ENCODE measurements around the gene PHYKPL. TPM values are rescaled to one million over a fixed set of nuclear protein-coding genes. Genes with fewer than 3 reads are reported as not detected.

The PHYKPL gene
- 12.9 TPM for total RNA-seq

GRCh38 chr5:178232124-178232919 is at the start of gene PHYKPL:
Gene PHYKPL, minus strand, starts transcription at chr5:178232802. Its CDS starts 252 bp downstream, at chr5:178232550.
- DNase-seq, result peak; percentile 65

- no peak for DNase-seq
Observed at GRCh38 chr5:178282391-178282790, 49.8 kb upstream of the PHYKPL start.

GRCh38 chr5:178281331-178281730 is 48.7 kb upstream of the PHYKPL start:
- no peak for DNase-seq

- DNase-seq, result no peak
Observed at GRCh38 chr5:178280631-178281030, 48.0 kb upstream of the PHYKPL start.

- DNase-seq, result peak; percentile 74
Observed at GRCh38 chr5:178279723-178280438, 47.3 kb upstream of the PHYKPL start.

- no peak for DNase-seq
Observed at GRCh38 chr5:178279026-178279722, 46.6 kb upstream of the PHYKPL start.

GRCh38 chr5:178278358-178279023 is 45.9 kb upstream of the PHYKPL start:
- DNase-seq, result no peak

- DNase-seq, result no peak
Observed at GRCh38 chr5:178277866-178278265, 45.3 kb upstream of the PHYKPL start.

- no peak for DNase-seq
Observed at GRCh38 chr5:178277346-178277745, 44.7 kb upstream of the PHYKPL start.

- no peak for DNase-seq
Observed at GRCh38 chr5:178274781-178275537, 42.4 kb upstream of the PHYKPL start.

- DNase-seq, result no peak
Observed at GRCh38 chr5:178273665-178274541, 41.3 kb upstream of the PHYKPL start.

- no peak for DNase-seq
Observed at GRCh38 chr5:178273041-178273440, 40.4 kb upstream of the PHYKPL start.

- no peak for DNase-seq
Observed at GRCh38 chr5:178272591-178272990, 40.0 kb upstream of the PHYKPL start.

GRCh38 chr5:178271726-178272479 is 39.3 kb upstream of the PHYKPL start:
- no peak for DNase-seq

- DNase-seq, result no peak
Observed at GRCh38 chr5:178271231-178271630, 38.6 kb upstream of the PHYKPL start.

- no peak for DNase-seq
Observed at GRCh38 chr5:178269499-178269898, 36.9 kb upstream of the PHYKPL start.

- DNase-seq, result no peak
Observed at GRCh38 chr5:178267876-178268275, 35.3 kb upstream of the PHYKPL start.

GRCh38 chr5:178267245-178267644 is 34.6 kb upstream of the PHYKPL start:
- no peak for DNase-seq

- no peak for DNase-seq
Observed at GRCh38 chr5:178266581-178266980, 34.0 kb upstream of the PHYKPL start.

GRCh38 chr5:178265746-178266145 is 33.1 kb upstream of the PHYKPL start:
- DNase-seq, result no peak

All from occipital lobe (tissue), 2 donors.